HG03108 (cell line): Measurements from ENCODE around the gene TMEM43.

Source experiments
- ATAC-seq: cut with Tn5 transposase; IDR thresholded peaks from one replicate; pipeline ENCODE4 v1.9.1; 2021; ENCODE audit warnings: moderate library complexity; ENCODE audit not compliant: unreplicated experiment

TMEM43 gene

DNA sequence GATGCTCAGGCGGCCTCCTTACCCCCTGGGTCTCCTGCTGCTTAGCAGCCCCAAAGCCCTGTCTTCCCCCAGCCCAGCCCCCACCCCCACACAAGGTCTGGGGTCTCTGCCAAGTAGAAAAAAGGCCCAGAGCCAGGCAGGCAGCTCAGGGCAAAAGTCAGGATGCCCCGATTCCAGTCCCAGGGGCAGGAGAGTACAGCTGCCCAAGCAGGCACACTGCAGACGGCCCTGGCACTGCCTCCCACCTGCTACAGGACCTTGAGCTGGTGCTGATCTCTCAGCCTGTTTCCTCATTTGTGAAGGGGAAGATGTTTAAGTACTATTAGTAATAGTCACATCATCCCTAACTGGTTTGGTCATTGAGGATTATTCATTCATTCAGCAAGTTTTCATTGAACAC is 12.6 kb downstream of the TMEM43 start:
- no peak for ATAC-seq

DNA sequence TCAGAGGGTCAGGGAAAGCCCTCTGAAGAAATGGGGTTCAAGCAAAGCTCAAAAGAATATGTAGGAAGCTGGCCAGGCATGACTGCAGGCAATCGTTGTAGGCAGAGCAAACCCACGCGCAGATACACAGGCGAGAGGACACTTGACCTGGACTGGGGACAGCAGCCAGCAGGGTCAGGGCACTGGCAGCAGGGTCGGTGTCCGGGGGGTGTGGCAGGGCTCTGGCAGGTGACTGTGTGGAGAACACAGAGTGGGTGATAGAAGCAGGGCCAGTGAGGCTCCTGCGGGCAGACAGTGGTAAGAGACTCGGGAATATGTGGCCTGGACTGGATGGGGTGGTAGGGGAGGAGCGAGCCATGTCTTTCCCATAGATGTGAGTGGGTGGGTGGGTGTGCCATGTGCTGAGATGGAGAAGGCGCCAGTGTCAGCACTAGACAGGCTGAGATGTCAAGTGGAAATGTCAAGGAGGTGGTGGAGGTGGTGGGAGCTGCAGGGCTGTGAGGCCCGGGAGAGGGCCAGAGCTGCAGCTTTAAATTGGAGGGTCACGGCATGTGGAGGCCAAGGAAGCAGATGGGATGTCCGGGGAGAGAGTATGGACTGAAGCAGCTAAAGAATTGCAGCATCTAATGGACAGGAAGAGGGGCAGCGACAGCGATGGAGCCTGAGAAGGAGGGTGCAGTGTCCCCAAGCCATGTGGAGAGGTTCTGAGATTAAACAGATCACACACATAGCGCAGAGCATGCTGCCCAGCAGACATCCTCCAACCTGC is 13.4 kb downstream of the TMEM43 start:
- no peak for ATAC-seq

DNA sequence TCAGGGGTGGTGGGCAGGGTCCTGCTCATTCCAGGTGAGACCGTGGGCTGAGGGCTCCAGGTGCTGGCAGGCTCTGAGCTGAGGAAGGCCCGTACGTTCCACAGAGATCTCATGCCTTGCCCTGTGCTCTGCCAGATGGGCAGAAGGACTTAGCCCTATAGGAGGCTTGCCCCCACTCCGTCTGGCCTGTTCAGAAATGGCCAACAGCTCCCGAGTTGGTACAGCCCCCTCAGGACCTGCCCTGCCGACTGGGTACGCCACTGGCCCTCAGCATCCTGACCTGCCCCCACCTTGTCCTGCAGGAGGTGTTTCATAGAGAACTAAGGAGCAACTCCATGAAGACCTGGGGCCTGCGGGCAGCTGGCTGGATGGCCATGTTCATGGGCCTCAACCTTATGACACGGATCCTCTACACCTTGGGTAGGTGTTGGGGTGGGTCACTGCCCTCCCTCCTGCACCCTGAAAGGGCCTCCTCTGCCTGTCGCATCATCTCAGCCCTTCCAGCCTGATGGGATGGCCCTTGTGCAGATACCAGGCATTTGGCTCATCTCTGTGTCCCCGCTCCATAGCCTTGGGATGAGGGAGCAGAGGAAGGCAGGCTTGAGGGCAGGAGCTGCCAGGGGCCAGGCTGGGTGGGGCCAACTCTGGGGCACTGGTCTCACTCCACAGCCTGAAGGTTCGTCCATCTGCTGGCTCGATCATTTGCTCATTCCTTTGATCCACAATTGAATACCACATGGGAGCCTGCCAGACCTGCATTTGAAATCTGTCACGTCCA is 14.2 kb downstream of the TMEM43 start:
- no peak for ATAC-seq

DNA sequence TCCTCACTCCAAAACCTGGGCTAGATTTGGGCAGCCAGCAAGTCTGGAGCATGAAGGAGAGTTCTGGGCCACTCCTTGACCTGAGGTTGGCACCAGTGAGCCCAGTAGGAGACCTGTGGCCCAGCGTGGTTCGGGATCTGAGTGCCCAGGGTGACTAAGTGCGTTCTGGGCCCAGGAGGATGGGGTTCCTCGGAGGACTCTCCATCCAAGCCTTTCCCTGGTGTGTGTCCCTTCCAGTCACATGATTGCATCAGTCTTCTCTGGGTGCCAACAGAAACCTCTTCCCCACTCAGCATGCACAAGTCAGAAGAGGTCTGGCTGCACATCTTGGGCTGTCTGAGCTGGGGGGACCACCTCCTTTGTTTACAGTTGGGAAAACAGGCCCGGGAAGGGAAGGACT is 14.9 kb downstream of the TMEM43 start:
- ATAC-seq = no peak

DNA sequence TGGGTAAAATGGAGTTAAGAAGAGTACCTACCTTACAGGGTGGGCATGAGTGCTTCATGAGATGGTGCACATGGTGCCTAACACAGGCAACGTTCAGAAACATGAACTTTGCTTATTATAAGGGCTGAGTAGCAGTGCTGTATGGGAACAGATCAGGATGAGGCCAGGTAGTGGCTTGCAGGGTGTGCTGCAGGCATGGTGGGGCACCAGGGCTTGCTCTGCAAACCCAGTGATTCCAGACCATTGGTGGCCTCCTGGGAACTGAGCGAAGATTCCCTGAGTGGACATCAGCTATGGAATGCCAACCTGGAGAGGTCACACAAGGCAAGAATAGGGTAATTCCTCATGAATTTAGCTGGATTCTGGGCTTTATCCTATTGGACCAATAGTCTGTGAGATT is 15.8 kb downstream of the TMEM43 start:
- ATAC-seq = no peak

DNA sequence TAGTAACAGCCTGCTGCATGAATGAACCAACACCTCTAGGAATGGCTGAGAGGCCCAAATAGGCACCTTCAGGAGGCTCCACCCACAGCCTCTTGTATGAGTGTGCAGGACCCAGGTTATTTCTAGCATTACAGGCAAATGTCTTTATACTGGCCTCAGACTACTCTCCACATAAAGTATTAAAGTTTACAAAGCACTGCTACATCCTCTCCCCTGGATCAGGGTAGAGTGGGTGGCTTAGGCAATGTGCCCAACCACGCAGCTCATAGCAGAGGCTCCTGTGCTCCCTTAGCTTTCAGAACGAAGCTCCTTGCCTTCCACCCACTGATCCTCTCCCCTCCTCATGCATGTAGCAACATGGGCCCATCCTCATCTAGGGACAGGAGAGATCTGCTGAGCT is 16.3 kb downstream of the TMEM43 start:
- ATAC-seq = no peak

DNA sequence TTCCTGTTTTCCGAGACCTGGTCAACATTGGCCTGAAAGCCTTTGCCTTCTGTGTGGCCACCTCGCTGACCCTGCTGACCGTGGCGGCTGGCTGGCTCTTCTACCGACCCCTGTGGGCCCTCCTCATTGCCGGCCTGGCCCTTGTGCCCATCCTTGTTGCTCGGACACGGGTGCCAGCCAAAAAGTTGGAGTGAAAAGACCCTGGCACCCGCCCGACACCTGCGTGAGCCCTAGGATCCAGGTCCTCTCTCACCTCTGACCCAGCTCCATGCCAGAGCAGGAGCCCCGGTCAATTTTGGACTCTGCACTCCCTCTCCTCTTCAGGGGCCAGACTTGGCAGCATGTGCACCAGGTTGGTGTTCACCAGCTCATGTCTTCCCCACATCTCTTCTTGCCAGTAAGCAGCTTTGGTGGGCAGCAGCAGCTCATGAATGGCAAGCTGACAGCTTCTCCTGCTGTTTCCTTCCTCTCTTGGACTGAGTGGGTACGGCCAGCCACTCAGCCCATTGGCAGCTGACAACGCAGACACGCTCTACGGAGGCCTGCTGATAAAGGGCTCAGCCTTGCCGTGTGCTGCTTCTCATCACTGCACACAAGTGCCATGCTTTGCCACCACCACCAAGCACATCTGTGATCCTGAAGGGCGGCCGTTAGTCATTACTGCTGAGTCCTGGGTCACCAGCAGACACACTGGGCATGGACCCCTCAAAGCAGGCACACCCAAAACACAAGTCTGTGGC is 16.9 kb downstream of the TMEM43 start:
- ATAC-seq = no peak

DNA sequence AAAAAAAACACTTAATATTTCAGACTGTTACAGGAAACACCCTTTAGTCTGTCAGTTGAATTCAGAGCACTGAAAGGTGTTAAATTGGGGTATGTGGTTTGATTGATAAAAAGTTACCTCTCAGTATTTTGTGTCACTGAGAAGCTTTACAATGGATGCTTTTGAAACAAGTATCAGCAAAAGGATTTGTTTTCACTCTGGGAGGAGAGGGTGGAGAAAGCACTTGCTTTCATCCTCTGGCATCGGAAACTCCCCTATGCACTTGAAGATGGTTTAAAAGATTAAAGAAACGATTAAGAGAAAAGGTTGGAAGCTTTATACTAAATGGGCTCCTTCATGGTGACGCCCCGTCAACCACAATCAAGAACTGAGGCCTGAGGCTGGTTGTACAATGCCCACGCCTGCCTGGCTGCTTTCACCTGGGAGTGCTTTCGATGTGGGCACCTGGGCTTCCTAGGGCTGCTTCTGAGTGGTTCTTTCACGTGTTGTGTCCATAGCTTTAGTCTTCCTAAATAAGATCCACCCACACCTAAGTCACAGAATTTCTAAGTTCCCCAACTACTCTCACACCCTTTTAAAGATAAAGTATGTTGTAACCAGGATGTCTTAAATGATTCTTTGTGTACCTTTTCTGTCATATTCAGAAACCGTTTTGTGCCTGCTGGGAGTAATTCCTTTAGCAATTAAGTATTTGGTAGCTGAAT is 17.9 kb downstream of the TMEM43 start:
- ATAC-seq = no peak

DNA sequence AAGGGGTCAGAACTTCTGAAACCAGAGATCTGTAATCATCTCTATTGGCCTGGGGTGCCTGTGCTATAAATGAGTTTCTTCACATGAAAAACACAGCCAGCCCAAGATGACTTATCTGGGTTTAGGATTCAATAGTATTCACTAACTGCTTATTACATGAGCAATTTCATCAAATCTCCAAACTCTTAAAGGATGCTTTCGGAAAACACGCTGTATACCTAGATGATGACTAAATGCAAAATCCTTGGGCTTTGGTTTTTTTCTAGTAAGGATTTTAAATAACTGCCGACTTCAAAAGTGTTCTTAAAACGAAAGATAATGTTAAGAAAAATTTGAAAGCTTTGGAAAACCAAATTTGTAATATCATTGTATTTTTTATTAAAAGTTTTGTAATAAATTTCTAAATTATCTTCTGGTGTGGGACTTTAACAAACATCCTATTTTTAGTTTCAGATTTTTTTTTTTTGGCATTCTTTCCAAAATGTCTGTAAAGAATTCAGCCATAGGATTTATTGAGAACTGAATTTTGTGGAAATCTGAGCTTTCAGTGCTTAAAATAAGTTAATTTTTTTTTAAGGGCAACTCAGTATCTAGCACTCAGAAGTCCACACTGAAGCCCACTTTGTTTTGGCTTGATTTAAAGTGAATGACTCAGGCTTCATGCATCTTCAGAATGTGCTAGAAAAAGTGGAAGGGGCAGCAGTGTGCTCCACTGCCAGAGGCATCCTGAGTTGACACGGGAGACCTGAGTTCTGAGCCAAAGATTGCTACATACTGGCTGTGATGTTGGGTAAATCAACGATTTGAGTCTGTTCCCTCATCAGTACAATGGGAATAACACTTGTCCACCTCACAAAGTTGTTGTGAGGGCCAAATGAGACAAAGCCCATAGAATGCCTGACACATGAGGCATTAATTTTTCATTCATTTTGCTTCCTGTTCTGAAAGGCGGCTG is 18.7 kb downstream of the TMEM43 start:
- no peak for ATAC-seq

DNA sequence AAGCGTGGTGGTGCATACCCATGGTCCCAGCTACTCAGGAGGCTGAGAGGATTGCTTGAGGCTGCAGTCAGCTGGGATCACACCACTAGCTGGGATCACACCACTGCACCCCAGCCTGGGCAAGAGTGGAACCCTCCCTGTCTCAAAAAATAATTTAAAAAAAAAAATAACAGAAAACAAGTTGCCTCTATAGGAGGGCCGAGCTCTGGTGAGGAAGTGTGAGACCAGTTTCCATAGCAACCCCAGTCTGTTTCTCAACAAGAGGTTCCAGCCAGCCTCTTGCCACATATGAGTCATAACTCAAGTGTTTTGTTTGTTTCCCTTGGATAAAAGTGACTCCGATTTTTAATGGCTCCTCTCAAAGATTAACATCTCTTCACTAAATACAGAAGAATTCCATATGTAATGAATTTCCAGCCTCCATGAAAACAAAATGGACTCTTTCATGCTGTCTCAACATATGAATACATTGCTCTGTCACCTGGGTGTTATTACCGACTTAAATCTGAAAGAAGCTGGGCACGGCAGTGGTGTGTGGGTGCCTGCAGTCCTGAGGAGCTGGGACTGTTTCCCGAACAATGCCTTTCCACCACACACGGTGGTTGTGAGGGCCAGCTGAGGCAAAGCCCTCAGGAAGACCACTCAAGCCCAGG is 19.7 kb downstream of the TMEM43 start:
- ATAC-seq = peak; percentile 94

DNA sequence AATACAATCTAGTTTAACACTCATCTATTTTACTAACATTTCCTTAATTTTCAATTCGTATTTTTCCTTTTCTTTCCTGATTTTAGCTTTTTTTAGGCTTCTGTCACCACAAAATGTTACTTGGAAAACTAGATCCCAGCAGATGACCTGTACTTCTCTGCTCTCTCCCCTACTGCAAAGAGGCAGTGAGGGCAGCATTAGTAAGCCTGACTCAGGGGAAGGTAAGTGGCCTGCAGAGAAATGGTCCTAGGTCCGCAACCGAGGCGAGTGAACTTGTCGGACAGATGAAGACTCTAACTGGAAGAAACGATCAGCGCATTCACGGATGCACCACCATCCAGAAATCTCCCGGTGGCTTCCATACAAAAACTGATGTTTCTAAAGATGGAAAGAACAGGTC is 20.4 kb downstream of the TMEM43 start:
- ATAC-seq = no peak

DNA sequence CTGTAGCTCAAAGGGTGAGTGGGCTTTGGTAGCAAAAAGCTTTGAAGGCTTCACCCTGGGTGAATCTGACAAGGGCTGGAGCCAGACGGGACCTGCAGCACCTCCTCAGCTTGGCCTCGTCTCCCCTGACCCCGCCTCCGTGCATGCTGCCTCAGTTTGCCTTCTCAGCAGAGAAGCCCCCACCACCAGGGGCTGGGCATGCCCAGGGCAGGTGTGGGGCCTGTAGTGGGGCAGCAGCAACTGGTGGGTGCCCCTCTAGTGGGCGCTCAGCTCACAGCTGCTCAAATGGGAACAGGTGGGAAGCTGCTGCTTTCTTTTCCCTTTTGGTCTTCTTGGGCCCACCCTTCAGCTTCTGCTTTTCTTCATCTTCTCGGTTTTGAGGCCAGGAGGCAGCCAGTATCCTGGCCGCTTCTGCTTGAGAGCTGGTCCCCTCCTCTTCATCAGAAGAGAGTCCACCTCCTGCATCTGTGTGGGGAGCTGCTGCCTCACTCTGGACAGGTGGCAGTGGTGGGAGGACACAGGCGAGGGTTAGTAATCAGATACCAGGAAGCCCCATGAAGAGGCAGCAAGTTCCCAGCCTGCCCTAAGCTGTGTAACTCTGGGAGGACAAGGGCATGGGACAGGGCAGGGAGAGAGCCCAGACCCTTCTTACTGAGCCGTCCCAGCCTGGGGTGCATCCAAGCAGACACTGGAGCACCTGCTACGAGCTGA is 21.0 kb downstream of the TMEM43 start:
- ATAC-seq = no peak

DNA sequence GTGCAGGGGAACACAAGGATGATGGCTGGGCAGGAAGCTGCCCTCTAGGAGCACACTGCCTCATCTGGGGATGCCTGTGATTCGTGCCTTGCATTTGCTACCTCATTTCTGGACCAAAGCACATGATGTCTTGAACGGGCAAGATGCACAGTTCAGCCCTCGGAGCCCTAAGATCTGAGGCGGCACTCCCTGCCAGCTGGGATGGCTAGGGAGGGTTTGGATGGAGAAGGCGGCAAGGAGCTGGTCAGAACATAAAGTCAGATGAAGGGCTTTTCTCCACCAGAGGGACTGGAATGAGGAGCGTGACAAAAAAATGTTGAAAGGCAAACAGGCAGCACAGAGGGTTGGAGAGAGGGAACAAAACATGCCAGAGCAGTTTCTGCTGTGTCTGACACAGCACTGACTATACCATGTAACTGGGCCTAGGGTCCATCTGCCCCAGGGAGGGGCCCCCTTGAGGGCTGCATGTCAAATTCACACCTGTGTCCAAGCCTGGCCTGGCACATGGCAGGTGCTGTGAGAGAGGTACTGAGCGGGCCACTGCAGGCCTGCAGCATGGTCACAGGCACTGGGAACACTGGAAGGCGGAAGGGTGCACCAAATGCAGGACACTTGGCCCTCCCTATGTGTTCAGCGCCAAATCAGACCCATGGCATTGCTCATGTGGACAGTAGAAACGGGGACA is 21.7 kb downstream of the TMEM43 start:
- no peak for ATAC-seq

DNA sequence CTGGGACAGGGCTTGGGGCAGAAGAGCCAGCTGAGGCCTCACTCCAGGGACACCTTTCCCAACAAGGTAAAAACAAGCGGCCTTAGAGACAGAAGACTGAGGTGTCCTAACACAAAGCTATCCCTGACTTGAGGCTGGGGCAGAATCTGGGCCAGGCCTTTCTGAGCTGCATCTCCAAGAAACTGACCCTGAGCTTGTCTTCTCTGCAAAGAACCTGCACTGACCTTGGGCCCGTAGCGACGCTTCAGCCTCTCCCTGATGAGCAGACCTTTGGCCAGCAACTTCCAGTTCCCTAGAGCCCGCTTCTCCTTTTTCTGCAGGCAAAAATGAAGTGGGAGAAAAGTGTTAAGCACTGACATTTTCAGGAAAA is 22.2 kb downstream of the TMEM43 start:
- no peak for ATAC-seq

DNA sequence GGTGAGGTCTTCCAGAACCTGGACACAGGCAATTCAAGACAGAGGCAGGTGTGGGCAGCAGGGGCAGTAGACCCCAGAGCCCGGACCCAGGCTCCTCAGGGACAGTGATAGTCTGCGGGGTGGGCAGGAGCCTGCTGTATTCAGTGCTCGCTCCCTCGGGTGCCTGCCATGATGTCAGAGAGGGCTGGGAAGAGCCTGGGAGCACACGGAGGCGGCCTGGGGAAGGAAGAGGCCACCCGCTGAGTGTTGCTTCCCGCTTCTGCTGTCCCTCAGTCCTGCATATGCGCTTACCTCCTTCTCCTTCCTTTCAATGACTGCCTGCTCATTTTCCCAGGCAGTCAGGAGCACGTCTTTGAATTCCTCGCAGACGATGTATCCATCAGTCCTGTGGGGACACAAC is 22.8 kb downstream of the TMEM43 start:
- ATAC-seq = no peak

DNA sequence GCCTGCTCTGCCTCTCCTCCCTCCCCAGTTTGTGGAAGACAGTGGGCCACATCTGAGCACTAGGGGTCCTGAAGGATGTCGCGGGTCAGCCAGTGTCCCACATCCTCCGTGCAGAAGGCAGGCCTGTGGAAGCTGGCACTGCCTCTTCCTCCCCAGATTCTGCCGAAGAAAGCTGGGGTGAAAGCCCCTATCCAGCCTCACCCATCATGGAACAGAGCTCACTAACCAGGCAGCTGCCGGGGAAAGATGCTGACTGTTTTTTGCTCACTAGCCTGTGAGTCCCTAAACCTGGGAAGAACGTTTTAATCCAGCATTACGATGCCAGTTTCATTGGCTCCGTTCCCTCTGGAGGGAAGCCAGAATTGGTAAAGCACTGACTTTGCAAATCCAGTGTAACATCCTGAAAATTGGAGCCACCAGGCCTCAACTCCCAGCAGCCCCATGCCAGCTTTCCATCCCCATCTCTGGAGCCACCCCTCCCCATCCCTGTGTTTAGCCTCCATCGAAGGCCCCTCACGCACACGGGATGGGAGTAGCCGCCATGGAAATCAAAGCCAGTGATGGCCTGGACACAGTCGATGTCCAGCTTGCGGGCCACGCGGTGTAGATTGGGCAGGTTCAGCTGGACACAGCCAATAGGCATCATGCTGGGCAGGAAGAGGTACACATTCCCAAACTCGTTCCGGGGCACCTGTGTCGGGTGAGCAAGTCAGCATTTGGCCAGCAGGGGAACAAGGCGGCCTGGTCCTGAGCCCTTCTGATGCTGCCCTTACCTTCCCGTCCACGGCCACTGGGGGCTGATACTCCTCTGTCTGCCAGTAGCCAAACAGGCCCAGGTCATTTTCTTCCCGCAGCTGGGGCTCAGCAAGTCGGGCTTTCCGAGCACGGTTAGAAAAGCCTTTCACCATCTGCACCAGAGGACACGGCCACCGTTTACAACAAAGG is 23.5 kb downstream of the TMEM43 start:
- ATAC-seq = no peak

DNA sequence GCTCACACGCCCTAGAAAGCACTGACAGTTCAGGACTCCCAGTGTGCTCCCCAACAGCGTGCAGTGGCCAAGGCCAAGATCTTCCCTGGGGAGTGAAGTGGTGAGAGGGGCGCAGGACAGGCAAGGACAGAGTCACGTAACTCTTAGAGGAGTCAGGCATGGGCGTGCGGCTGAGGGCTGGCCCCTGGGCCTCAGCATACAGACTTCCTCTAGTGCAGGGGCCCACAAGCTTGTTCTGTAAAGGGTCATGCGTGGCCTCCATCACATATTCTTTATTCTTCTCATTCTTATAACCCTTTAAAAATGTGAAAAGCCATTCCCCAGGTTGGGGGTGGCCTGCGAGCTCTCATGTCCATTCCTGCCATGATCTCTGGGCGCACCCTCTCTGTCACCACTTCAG is 25.2 kb downstream of the TMEM43 start:
- no peak for ATAC-seq
